ENCODE data around the gene BRAF. TPM values are rescaled to one million over a fixed set of nuclear protein-coding genes. Genes with fewer than 3 reads are reported as not detected.
A peak's percentile ranks its signal among the peaks of the same experiment; 100 is the strongest.

BRAF gene
- total RNA-seq, 1 donor from 2014 or later, result 26.0 TPM

DNA sequence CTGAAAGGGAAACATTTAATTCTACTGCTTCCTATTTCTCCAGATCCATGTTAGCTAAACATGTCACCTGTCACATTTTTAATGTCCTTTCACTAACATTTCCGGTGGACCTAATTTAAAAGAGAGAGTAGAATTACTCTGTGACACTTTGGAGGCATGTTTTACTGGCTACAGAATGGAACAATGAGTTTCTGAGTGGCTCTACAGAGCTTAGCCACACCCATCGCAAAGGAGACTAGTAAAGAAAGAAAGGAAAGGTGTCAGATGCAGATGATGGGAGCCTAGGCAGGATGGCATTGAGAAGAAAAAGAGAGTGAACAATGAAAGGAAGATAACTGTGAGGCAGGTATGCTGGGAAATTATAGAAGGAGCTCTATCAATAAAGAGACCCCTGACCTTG, 192.3 kb downstream of the BRAF start:
- Mint-ChIP-seq H3K4me1 (ENCODE audit: low read depth, unreplicated experiment) (peaks cover 12% of the 10 kb centered on the region), H3K4me3 (ENCODE audit: unreplicated experiment) (no peak overlapping the region), H3K27ac (ENCODE audit: unreplicated experiment) (no peak overlapping the region), H3K27me3 (ENCODE audit: low read depth, unreplicated experiment) (no peaks in the 10 kb centered on the region), H3K9me3 (ENCODE audit: unreplicated experiment) (no peaks in the 10 kb centered on the region), H3K36me3 (ENCODE audit: low read depth, unreplicated experiment) (peaks cover 4% of the 10 kb centered on the region)
- Histone ChIP-seq H2AFZ (ENCODE audit: low read depth, low read length) (no peak overlapping the region), H3K27me3 (ENCODE audit: insufficient read depth, low read length) (no peaks in the 10 kb centered on the region), H3K9me3 (ENCODE audit: insufficient read depth, low read depth, low read length) (no peaks in the 10 kb centered on the region), H3K36me3 (ENCODE audit: insufficient read depth, low read length) (no peaks in the 10 kb centered on the region), H3K4me2 (ENCODE audit: low read length) (no peak overlapping the region), H3K4me3 (ENCODE audit: insufficient read depth, low read depth, low read length) (no peak overlapping the region), H3K4me1 (ENCODE audit: insufficient read depth, low read length) (peaks cover 3% of the 10 kb centered on the region), H4K20me1 (ENCODE audit: insufficient read depth, low read length) (no peaks in the 10 kb centered on the region), H3K27ac (ENCODE audit: low read depth, low read length) (no peak overlapping the region), H3K79me2 (ENCODE audit: insufficient read depth, low read length) (no peaks in the 10 kb centered on the region), H3K9ac (ENCODE audit: low read length) (no peak overlapping the region)
- DNase-seq (ENCODE audit: low read depth), result no peak
- no peak for FAIRE-seq
- TF ChIP-seq EZH2 (IDR thresholded peaks at IDR 0.05; ENCODE audit: insufficient read depth, low read length), result no peak
- TF ChIP-seq, protein P1, sequence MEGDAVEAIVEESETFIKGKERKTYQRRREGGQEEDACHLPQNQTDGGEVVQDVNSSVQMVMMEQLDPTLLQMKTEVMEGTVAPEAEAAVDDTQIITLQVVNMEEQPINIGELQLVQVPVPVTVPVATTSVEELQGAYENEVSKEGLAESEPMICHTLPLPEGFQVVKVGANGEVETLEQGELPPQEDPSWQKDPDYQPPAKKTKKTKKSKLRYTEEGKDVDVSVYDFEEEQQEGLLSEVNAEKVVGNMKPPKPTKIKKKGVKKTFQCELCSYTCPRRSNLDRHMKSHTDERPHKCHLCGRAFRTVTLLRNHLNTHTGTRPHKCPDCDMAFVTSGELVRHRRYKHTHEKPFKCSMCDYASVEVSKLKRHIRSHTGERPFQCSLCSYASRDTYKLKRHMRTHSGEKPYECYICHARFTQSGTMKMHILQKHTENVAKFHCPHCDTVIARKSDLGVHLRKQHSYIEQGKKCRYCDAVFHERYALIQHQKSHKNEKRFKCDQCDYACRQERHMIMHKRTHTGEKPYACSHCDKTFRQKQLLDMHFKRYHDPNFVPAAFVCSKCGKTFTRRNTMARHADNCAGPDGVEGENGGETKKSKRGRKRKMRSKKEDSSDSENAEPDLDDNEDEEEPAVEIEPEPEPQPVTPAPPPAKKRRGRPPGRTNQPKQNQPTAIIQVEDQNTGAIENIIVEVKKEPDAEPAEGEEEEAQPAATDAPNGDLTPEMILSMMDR (IDR thresholded peaks at IDR 0.05; ENCODE audit: insufficient read depth, low read depth, low read length), result no peak

DNA sequence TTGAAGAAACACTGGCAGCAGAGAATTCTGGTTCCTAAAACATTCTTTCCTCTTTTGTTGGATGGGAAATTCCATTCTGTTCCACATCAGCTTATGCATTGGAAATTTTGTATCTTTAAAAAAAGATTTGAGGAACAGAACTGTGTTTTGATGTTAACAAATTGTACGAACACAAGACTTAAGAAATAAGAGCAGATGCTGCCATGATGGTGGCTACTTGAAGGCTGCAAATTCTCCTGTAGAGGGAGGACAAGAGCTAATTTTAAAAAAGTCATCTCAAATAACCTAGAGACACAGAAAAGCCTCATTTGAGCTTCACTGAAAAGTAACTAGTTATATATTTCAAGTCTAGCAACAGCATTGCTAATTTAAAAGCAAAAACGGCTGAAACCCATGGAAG, 198.4 kb downstream of the BRAF start:
- Histone ChIP-seq H3K4me2 (ENCODE audit: low read length) (no peak overlapping the region), H3K9ac (ENCODE audit: low read length) (no peak overlapping the region), H3K79me2 (ENCODE audit: insufficient read depth, low read length) (no peaks in the 10 kb centered on the region), H3K36me3 (ENCODE audit: insufficient read depth, low read length) (peaks cover 6% of the 10 kb centered on the region), H3K9me3 (ENCODE audit: insufficient read depth, low read depth, low read length) (no peaks in the 10 kb centered on the region), H4K20me1 (ENCODE audit: insufficient read depth, low read length) (no peaks in the 10 kb centered on the region), H3K27me3 (ENCODE audit: insufficient read depth, low read length) (no peaks in the 10 kb centered on the region), H3K4me1 (ENCODE audit: insufficient read depth, low read length) (peaks cover 3% of the 10 kb centered on the region), H3K27ac (ENCODE audit: low read depth, low read length) (no peak overlapping the region), H2AFZ (ENCODE audit: low read depth, low read length) (no peak overlapping the region), H3K4me3 (ENCODE audit: insufficient read depth, low read depth, low read length) (no peak overlapping the region)
- Mint-ChIP-seq H3K9me3 (ENCODE audit: unreplicated experiment) (no peaks in the 10 kb centered on the region), H3K4me1 (ENCODE audit: low read depth, unreplicated experiment) (peaks cover 22% of the 10 kb centered on the region), H3K27me3 (ENCODE audit: low read depth, unreplicated experiment) (no peaks in the 10 kb centered on the region), H3K27ac (ENCODE audit: unreplicated experiment) (no peak overlapping the region), H3K4me3 (ENCODE audit: unreplicated experiment) (no peak overlapping the region), H3K36me3 (ENCODE audit: low read depth, unreplicated experiment) (peaks cover 2% of the 10 kb centered on the region)
- FAIRE-seq (no peak), DNase-seq (ENCODE audit: low read depth) (no peak)
- TF ChIP-seq EZH2 (IDR thresholded peaks at IDR 0.05; ENCODE audit: insufficient read depth, low read length), result no peak
- TF ChIP-seq, protein P1 (IDR thresholded peaks at IDR 0.05; ENCODE audit: insufficient read depth, low read depth, low read length), result peak; percentile 36

DNA sequence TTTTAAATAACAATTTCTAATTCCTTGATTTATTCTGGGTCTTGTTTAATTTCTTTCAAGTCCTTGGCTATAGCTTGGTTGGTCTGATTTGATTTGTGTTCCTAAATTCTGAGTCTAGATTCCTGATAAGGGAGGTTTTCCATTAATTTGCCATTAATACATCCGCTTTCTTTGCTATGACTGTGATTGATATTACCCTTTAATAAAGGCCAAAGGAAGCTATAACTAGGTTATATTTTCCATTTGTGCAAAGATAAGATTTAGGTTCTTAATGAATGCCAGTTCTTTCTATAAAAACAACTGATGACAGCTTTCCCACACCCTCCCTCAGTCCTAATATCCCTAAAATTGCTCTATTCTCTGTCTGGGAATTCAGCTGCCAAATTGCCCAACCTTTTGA, 200.0 kb downstream of the BRAF start:
- no peak overlapping the region for H3K4me2 ChIP-seq (ENCODE audit: low read length)
- no peaks in the 10 kb centered on the region for H3K27me3 ChIP-seq (ENCODE audit: insufficient read depth, low read length)
- H3K79me2 ChIP-seq (ENCODE audit: insufficient read depth, low read length), result no peaks in the 10 kb centered on the region
- no peak overlapping the region for H2AFZ ChIP-seq (ENCODE audit: low read depth, low read length)
- Mint-ChIP-seq H3K9me3 (ENCODE audit: unreplicated experiment) (no peaks in the 10 kb centered on the region), H3K27ac (ENCODE audit: unreplicated experiment) (no peak overlapping the region), H3K4me3 (ENCODE audit: unreplicated experiment) (no peak overlapping the region), H3K36me3 (ENCODE audit: low read depth, unreplicated experiment) (peaks cover under 1% of the 10 kb centered on the region), H3K4me1 (ENCODE audit: low read depth, unreplicated experiment) (peaks cover 20% of the 10 kb centered on the region), H3K27me3 (ENCODE audit: low read depth, unreplicated experiment) (no peaks in the 10 kb centered on the region)
- peaks cover 6% of the 10 kb centered on the region for H3K36me3 ChIP-seq (ENCODE audit: insufficient read depth, low read length)
- FAIRE-seq (no peak), DNase-seq (ENCODE audit: low read depth) (no peak)
- no peak overlapping the region for H3K4me3 ChIP-seq (ENCODE audit: insufficient read depth, low read depth, low read length)
- H3K4me1 ChIP-seq (ENCODE audit: insufficient read depth, low read length), result peaks cover 3% of the 10 kb centered on the region
- no peaks in the 10 kb centered on the region for H4K20me1 ChIP-seq (ENCODE audit: insufficient read depth, low read length)
- no peak overlapping the region for H3K9ac ChIP-seq (ENCODE audit: low read length)
- TF ChIP-seq, protein P1 (IDR thresholded peaks at IDR 0.05; ENCODE audit: insufficient read depth, low read depth, low read length), result no peak
- no peak for TF ChIP-seq EZH2 (IDR thresholded peaks at IDR 0.05; ENCODE audit: insufficient read depth, low read length)
- H3K9me3 ChIP-seq (ENCODE audit: insufficient read depth, low read depth, low read length), result no peaks in the 10 kb centered on the region
- H3K27ac ChIP-seq (ENCODE audit: low read depth, low read length), result no peak overlapping the region

All from astrocyte (in vitro differentiated cells and primary cell).